Esophagus squamous epithelium (tissue), 4 donors: Measurements from ENCODE around the gene ESYT2.

ENCODE experiments used
- CTCF ChIP-seq, 6 experiments: fragments of 450-650 bp in 4 of 6; fragments of 200-600 bp in 2 of 6; sonication (generic) in 2 of 6; IDR thresholded peaks; one replicate each; pipeline ENCODE4 v1.5.1; 2016 to 2019; ENCODE audit warnings: antibody characterized with exemption in 6 of 6, mild to moderate bottlenecking in 4 of 6, moderate library complexity in 4 of 6
- POLR2A ChIP-seq, 4 donors: fragments of 450-650 bp; IDR thresholded peaks; one replicate each; pipeline ENCODE4 v1.6.1; 2017; ENCODE audit warnings: antibody characterized with exemption in 4 of 4, mild to moderate bottlenecking in 4 of 4, moderate library complexity in 3 of 4

- TF ChIP-seq POLR2A (IDR thresholded peaks at IDR 0.05), result no peak
- no peak for TF ChIP-seq CTCF (IDR thresholded peaks at IDR 0.05)
Measured at GRCh38 chr7:158805414-158805813, 23.9 kb downstream of the ESYT2 start.
